Mucosa of descending colon (tissue), 3 donors: ENCODE measurements around the gene ARL14EPL. TPM values are rescaled to one million over a fixed set of nuclear protein-coding genes. Genes with fewer than 3 reads are reported as not detected.

ENCODE experiments used
- ATAC-seq: fragments of 200-7000 bp; cut with Tn5 transposase; one replicate; pipeline ENCODE4 v1.9.1; 2020; ENCODE audit warnings: mild to moderate bottlenecking, moderate library complexity
- DNase-seq, 3 donors: peaks; one replicate each; pipeline ENCODE4 v3.0.0-alpha.2; 2020
- H3K36me3 ChIP-seq: fragments of 200-600 bp; one replicate; pipeline ENCODE4 v1.8.0; 2021; ENCODE audit warnings: low read depth, mild to moderate bottlenecking
- H3K4me1 ChIP-seq: fragments of 200-600 bp; one replicate; pipeline ENCODE4 v1.8.0; 2021; ENCODE audit warnings: low read depth, mild to moderate bottlenecking
- H3K4me3 ChIP-seq: fragments of 200-600 bp; one replicate; pipeline ENCODE4 v1.8.0; 2021; ENCODE audit warnings: mild to moderate bottlenecking
- H3K9me3 ChIP-seq: fragments of 200-600 bp; one replicate; pipeline ENCODE4 v1.8.0; 2021; ENCODE audit warnings: mild to moderate bottlenecking
- CTCF ChIP-seq: fragments of 200-600 bp; IDR thresholded peaks from one replicate; pipeline ENCODE4 v1.8.0; 2022; ENCODE audit warnings: antibody characterized with exemption, mild to moderate bottlenecking
- intact Hi-C, 2 donors: fragments of 100-400 bp; cut with DNase I in 1 of 2; cut with micrococcal nuclease in 1 of 2; formaldehyde crosslinking; loops; one replicate each; pipeline versions ENCODE4 v1.11.0 to v1.11.1; 2022; cut with DNase I, micrococcal nuclease
- total RNA-seq, 3 donors: library from RNA; stranded (reverse); fragmentation: NEBNext Ultra II Directional in 2 of 3; extraction: Animal tissue kit (Norgen Biotek cat#: 25700) in 2 of 3; gene quantifications; one replicate each; pipeline versions ENCODE4 v1.2.1 to v1.2.4, GENCODE V29; 2021 to 2023
- donor health status: DM: no; HTN: no; CAD: no; lungs with moderate emphysema.
- donor health status: DM: no; HTN: no; CAD: no.
- donor health status: DM: no; HTN: yes; CAD: no.

ARL14EPL gene
- total RNA-seq, 3 donors from 2014 or later, result not detected

- intact Hi-C loops, result no loop called here
- H3K4me1 ChIP-seq, result no peaks in the 10 kb centered on the region
- TF ChIP-seq CTCF, result no peak
- DNase-seq (no peak), ATAC-seq (no peak)
- no peaks in the 10 kb centered on the region for H3K36me3 ChIP-seq
- H3K4me3 ChIP-seq, result no peak overlapping the region
- H3K9me3 ChIP-seq, result no peaks in the 10 kb centered on the region
Measured at GRCh38 chr5:116013207-116013785, 19.0 kb upstream of the ARL14EPL start.

- intact Hi-C loops, result no loop called here
- H3K4me1 ChIP-seq, result no peaks in the 10 kb centered on the region
- H3K36me3 ChIP-seq, result no peaks in the 10 kb centered on the region
- H3K4me3 ChIP-seq, result no peak overlapping the region
- DNase-seq, result no peak
- no peak for TF ChIP-seq CTCF
- H3K9me3 ChIP-seq, result no peaks in the 10 kb centered on the region
- no peak for ATAC-seq
Measured at GRCh38 chr5:116013936-116014335, 18.3 kb upstream of the ARL14EPL start.

- H3K36me3 ChIP-seq, result no peaks in the 10 kb centered on the region
- no peak for TF ChIP-seq CTCF
- ATAC-seq, result no peak
- no peaks in the 10 kb centered on the region for H3K4me1 ChIP-seq
- intact Hi-C loops, result no loop called here
- no peak overlapping the region for H3K4me3 ChIP-seq
- H3K9me3 ChIP-seq, result no peaks in the 10 kb centered on the region
- DNase-seq, result no peak
Measured at GRCh38 chr5:116023619-116024018, 8.7 kb upstream of the ARL14EPL start.

- no peak for TF ChIP-seq CTCF
- Histone ChIP-seq H3K9me3 (no peaks in the 10 kb centered on the region), H3K36me3 (no peaks in the 10 kb centered on the region), H3K4me3 (no peak overlapping the region), H3K4me1 (no peaks in the 10 kb centered on the region)
- DNase-seq (no peak), ATAC-seq (no peak)
- intact Hi-C loops, result no loop called here
Measured at GRCh38 chr5:116025866-116026265, 6.4 kb upstream of the ARL14EPL start.

GRCh38 chr5:116032991-116033390 lies 719 bp downstream of the ARL14EPL start:
- no peak for DNase-seq
- H3K4me1 ChIP-seq, result no peaks in the 10 kb centered on the region
- no peak overlapping the region for H3K4me3 ChIP-seq
- H3K9me3 ChIP-seq, result no peaks in the 10 kb centered on the region
- ATAC-seq, result no peak
- H3K36me3 ChIP-seq, result no peaks in the 10 kb centered on the region
- intact Hi-C loops, result no loop called here
- no peak for TF ChIP-seq CTCF

GRCh38 chr5:116035123-116035522 lies 2.9 kb downstream of the ARL14EPL start:
- Histone ChIP-seq H3K4me1 (no peaks in the 10 kb centered on the region), H3K9me3 (no peaks in the 10 kb centered on the region), H3K4me3 (no peak overlapping the region), H3K36me3 (no peaks in the 10 kb centered on the region)
- no peak for TF ChIP-seq CTCF
- DNase-seq, result no peak
- intact Hi-C loops, result no loop called here
- no peak for ATAC-seq
